Progenitor cell of endocrine pancreas (in vitro differentiated cells): ENCODE measurements around the gene HAUS8. TPM values are rescaled to one million over a fixed set of nuclear protein-coding genes. Genes with fewer than 3 reads are reported as not detected.

Experiments used
- DNase-seq: peaks from one replicate; pipeline ENCODE4 v3.0.0; 2021; ENCODE audit warnings: low spot score; ENCODE audit not compliant: unreplicated experiment
- H3K27ac Mint-ChIP-seq: 2 replicates; pipeline ENCODE4 v1.8.0; 2021; ENCODE audit warnings: mild to moderate bottlenecking, moderate library complexity, mixed read lengths
- H3K27me3 Mint-ChIP-seq: 2 replicates; pipeline ENCODE4 v1.8.0; 2021; ENCODE audit warnings: mixed read lengths
- H3K36me3 Mint-ChIP-seq: 2 replicates; pipeline ENCODE4 v1.8.0; 2022; ENCODE audit warnings: mixed read lengths; ENCODE audit not compliant: insufficient read depth
- H3K4me1 Mint-ChIP-seq: 2 replicates; pipeline ENCODE4 v1.8.0; 2021; ENCODE audit warnings: low read depth, mixed read lengths
- H3K4me3 Mint-ChIP-seq: 2 replicates; pipeline ENCODE4 v1.8.0; 2021; ENCODE audit warnings: low read depth, mild to moderate bottlenecking, moderate library complexity, mixed read lengths
- H3K9me3 Mint-ChIP-seq: 2 replicates; pipeline ENCODE4 v1.8.0; 2021; ENCODE audit warnings: low read depth, mixed read lengths
- total RNA-seq: library from RNA; stranded (reverse); gene quantifications from 2 replicates; pipeline ENCODE4 v1.2.1, GENCODE V29; 2021
- TF ChIP-seq, protein P1 (sequence below): fragments of 200-600 bp; sonication (generic); IDR thresholded peaks from one replicate; pipeline ENCODE4 v1.5.0; 2021; ENCODE audit warnings: antibody characterized with exemption, mild to moderate bottlenecking; ENCODE audit not compliant: unreplicated experiment

HAUS8 gene
- total RNA-seq, 1 donor from 2014 or later, result 17.7 TPM

DNA sequence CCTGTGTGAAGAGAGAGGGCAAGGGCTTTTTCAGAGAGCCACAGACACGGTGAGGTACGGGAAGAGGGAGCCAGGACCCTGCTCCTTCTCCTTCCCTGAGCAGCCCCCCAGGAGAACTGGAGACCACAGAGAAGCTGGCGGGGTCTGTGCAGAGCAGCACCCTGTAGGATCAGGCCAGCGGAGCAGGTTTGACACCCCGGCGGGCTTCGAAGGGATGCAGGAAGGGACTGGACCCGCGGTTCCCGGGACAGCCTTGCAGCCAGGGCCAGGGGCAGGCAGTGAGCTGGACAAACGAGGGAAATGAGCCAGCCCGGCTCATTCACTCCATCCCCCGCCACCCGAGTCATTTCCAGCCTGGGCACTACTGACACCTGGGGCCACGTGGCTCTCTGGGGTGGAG is 70.9 kb downstream of the HAUS8 start:
- TF ChIP-seq, protein P1, sequence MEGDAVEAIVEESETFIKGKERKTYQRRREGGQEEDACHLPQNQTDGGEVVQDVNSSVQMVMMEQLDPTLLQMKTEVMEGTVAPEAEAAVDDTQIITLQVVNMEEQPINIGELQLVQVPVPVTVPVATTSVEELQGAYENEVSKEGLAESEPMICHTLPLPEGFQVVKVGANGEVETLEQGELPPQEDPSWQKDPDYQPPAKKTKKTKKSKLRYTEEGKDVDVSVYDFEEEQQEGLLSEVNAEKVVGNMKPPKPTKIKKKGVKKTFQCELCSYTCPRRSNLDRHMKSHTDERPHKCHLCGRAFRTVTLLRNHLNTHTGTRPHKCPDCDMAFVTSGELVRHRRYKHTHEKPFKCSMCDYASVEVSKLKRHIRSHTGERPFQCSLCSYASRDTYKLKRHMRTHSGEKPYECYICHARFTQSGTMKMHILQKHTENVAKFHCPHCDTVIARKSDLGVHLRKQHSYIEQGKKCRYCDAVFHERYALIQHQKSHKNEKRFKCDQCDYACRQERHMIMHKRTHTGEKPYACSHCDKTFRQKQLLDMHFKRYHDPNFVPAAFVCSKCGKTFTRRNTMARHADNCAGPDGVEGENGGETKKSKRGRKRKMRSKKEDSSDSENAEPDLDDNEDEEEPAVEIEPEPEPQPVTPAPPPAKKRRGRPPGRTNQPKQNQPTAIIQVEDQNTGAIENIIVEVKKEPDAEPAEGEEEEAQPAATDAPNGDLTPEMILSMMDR, result no peak
- no peaks in the 10 kb centered on the region for H3K9me3 Mint-ChIP-seq
- no peak for DNase-seq
- H3K27me3 Mint-ChIP-seq, result no peaks in the 10 kb centered on the region
- H3K4me3 Mint-ChIP-seq, result no peak overlapping the region
- peaks cover 1% of the 10 kb centered on the region for H3K4me1 Mint-ChIP-seq
- H3K36me3 Mint-ChIP-seq, result peaks cover 16% of the 10 kb centered on the region
- no peak overlapping the region for H3K27ac Mint-ChIP-seq

DNA sequence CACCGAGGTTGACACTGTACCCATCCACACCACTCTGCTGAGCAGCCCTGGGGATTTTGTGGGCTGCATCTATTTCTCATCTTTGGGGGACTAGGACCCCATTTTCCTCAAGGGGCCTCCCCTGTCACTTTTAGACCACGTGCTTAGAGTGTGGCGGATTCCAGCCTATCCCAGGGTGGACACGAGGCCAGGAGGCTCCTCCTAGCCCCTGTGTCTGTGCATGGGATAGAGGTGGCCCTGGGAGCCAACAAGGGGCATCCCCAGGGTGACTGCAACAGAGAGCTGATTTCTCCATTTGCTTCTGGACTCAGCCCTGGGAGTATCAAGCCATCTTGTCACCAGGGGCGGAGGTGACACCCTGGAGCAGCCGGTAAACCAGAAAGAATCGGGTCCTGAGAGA is 72.8 kb downstream of the HAUS8 start:
- no peak overlapping the region for H3K27ac Mint-ChIP-seq
- H3K27me3 Mint-ChIP-seq, result no peaks in the 10 kb centered on the region
- H3K36me3 Mint-ChIP-seq, result peaks cover 19% of the 10 kb centered on the region
- TF ChIP-seq, protein P1, result no peak
- peaks cover 6% of the 10 kb centered on the region for H3K9me3 Mint-ChIP-seq
- no peak overlapping the region for H3K4me3 Mint-ChIP-seq
- DNase-seq, result no peak
- H3K4me1 Mint-ChIP-seq, result no peaks in the 10 kb centered on the region

DNA sequence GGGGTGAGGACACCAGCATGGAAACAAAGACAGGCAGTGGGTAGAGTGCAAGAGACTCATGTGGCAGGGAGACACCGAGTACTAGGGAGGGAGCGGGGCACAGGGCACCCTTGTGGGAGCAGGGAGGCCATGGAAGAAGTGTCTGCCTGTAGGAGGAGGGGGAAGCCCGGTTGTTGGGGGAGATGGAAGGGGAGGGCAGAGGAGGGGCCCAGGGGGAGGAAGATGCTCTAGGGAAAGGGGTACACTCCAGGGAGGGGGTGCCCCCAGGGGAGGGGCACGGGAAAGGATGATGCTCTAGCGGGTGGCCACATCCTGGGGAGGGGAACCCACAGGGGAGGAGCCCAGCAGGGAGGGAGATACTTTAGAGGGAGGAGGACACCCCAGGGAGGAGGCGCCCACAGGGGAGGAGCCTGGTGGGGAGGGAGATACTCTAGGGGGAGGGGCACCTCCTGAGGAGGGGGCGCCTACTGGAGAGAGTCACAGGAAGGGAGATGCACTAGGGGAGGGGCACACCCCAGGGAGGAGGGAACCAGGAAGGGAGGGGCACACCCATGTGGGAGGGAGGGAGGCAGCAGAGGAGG is 73.6 kb downstream of the HAUS8 start:
- no peak overlapping the region for H3K27ac Mint-ChIP-seq
- H3K36me3 Mint-ChIP-seq, result peaks cover 18% of the 10 kb centered on the region
- no peaks in the 10 kb centered on the region for H3K4me1 Mint-ChIP-seq
- no peak overlapping the region for H3K4me3 Mint-ChIP-seq
- H3K9me3 Mint-ChIP-seq, result peaks cover 6% of the 10 kb centered on the region
- no peak for DNase-seq
- H3K27me3 Mint-ChIP-seq, result no peaks in the 10 kb centered on the region
- TF ChIP-seq, protein P1, result no peak

Other genes starting within 250 kb of the HAUS8 start
- gene SIN3B, start 246.1 kb downstream of the HAUS8 start, total RNA-seq, result 89.6 and 94.2 TPM in 2 replicates
- gene F2RL3, start 186.5 kb downstream of the HAUS8 start, total RNA-seq, result not detected in 2 replicates
- 58.6 and 63.4 TPM in 2 replicates for gene CPAMD8, start 48.6 kb downstream of the HAUS8 start, total RNA-seq
- gene MYO9B, start 325 bp upstream of the HAUS8 start, total RNA-seq, result 78.5 and 79.7 TPM in 2 replicates
- 23.6 and 27.2 TPM in 2 replicates for gene USE1, start 139.9 kb upstream of the HAUS8 start, total RNA-seq
- 20.1 and 21.8 TPM in 2 replicates for gene OCEL1, start 150.8 kb upstream of the HAUS8 start, total RNA-seq
- gene NR2F6, start 170.5 kb upstream of the HAUS8 start, total RNA-seq, result 134 and 150 TPM in 2 replicates
- gene USHBP1, start 189.3 kb upstream of the HAUS8 start, total RNA-seq, result 0.38 and 0.51 TPM in 2 replicates
- gene BABAM1, start 192.0 kb upstream of the HAUS8 start, total RNA-seq, result 93.4 and 113 TPM in 2 replicates
- gene ANKLE1, start 206.4 kb upstream of the HAUS8 start, total RNA-seq, result 6.4 and 8.1 TPM in 2 replicates
- gene ABHD8, start 228.0 kb upstream of the HAUS8 start, total RNA-seq, result 16.2 and 16.9 TPM in 2 replicates
- 54.0 and 54.4 TPM in 2 replicates for gene MRPL34, start 230.4 kb upstream of the HAUS8 start, total RNA-seq
- gene DDA1, start 234.1 kb upstream of the HAUS8 start, total RNA-seq, result 38.6 and 41.4 TPM in 2 replicates